WTC11 (cell line): ENCODE results near the gene GRIP2. TPM values are rescaled to one million over a fixed set of nuclear protein-coding genes. Genes with fewer than 3 reads are reported as not detected.
A peak's percentile ranks its signal among the peaks of the same experiment; 100 is the strongest.

Experiments
- ATAC-seq: fragments of 200-7000 bp; cut with Tn5 transposase; 2 replicates; pipeline ENCODE4 v1.10.0; 2021; ENCODE audit warnings: mild to moderate bottlenecking, moderate library complexity
- CTCF ChIA-PET: fragments of 300-600 bp; sonication (Branson Sonifier 250); formaldehyde crosslinking; loops from one replicate; lab custom pipeline; 2021; ENCODE audit warnings: antibody characterized with exemption; lab: Charles Lee
- POLR2A ChIA-PET: fragments of 350-600 bp; sonication (Branson Sonifier 250); formaldehyde crosslinking; loops from one replicate; lab custom pipeline; 2021; ENCODE audit warnings: antibody characterized with exemption; lab: Charles Lee
- DNase-seq: peaks from one replicate; pipeline ENCODE4 v3.0.0; 2021; ENCODE audit warnings: low spot score
- H3K27ac Mint-ChIP-seq: 2 replicates; pipeline ENCODE4 v1.8.0; 2021; ENCODE audit warnings: mixed read lengths
- H3K27me3 Mint-ChIP-seq: 2 replicates; pipeline ENCODE4 v1.8.0; 2021; ENCODE audit warnings: low read depth, mild to moderate bottlenecking, moderate library complexity, mixed read lengths
- H3K36me3 Mint-ChIP-seq: 2 replicates; pipeline ENCODE4 v1.8.0; 2021; ENCODE audit warnings: mixed read lengths
- H3K4me1 Mint-ChIP-seq: 2 replicates; pipeline ENCODE4 v1.8.0; 2022; ENCODE audit warnings: mixed read lengths
- H3K4me3 Mint-ChIP-seq: 2 replicates; pipeline ENCODE4 v1.8.0; 2021; ENCODE audit warnings: mild to moderate bottlenecking, moderate library complexity, mixed read lengths
- H3K9me3 Mint-ChIP-seq: 2 replicates; pipeline ENCODE4 v1.8.0; 2021; ENCODE audit warnings: mixed read lengths
- CBFB ChIP-seq: sonication (generic); formaldehyde crosslinking; IDR thresholded peaks from 2 replicates; pipeline ENCODE4 v1.8.1; 2022; ENCODE audit warnings: mild to moderate bottlenecking, low read depth, missing genetic modification reagents
- ESRRA ChIP-seq: sonication (generic); formaldehyde crosslinking; IDR thresholded peaks from 2 replicates; pipeline ENCODE4 v1.8.1; 2022; ENCODE audit warnings: mild to moderate bottlenecking, missing genetic modification reagents, borderline replicate concordance
- FOXP1 ChIP-seq: sonication (generic); formaldehyde crosslinking; IDR thresholded peaks from 2 replicates; pipeline ENCODE4 v1.8.0; 2022; ENCODE audit warnings: missing genetic modification reagents, mild to moderate bottlenecking, moderate library complexity, borderline replicate concordance
- GABPB1 ChIP-seq: sonication (generic); formaldehyde crosslinking; IDR thresholded peaks from 2 replicates; pipeline ENCODE4 v1.8.1; 2023; ENCODE audit warnings: mild to moderate bottlenecking, missing genetic modification reagents
- HMGA2 ChIP-seq: fragments of 250-450 bp; sonication (Bioruptor Pico); IDR thresholded peaks from 2 replicates; pipeline ENCODE4 v1.4.0; 2021; ENCODE audit warnings: mild to moderate bottlenecking, moderate library complexity
- NFYB ChIP-seq: sonication (generic); formaldehyde crosslinking; conservative IDR thresholded peaks from 2 replicates; pipeline ENCODE4 v1.8.0; 2022; ENCODE audit warnings: low read depth, missing genetic modification reagents
- NR2C2 ChIP-seq: sonication (generic); formaldehyde crosslinking; IDR thresholded peaks from 2 replicates; pipeline ENCODE4 v1.8.0; 2022; ENCODE audit warnings: mild to moderate bottlenecking, missing genetic modification reagents
- OVOL2 ChIP-seq: fragments of 250-450 bp; sonication (Bioruptor Pico); IDR thresholded peaks from 2 replicates; pipeline ENCODE4 v1.9.0; 2021; ENCODE audit warnings: mild to moderate bottlenecking, borderline replicate concordance
- ZNF121 ChIP-seq: sonication (generic); formaldehyde crosslinking; IDR thresholded peaks from 2 replicates; pipeline ENCODE4 v1.8.0; 2023; ENCODE audit warnings: missing genetic modification reagents
- ZNF396 ChIP-seq: fragments of 250-450 bp; sonication (Bioruptor Pico); IDR thresholded peaks from 2 replicates; pipeline ENCODE4 v1.8.0; 2021; ENCODE audit warnings: mild to moderate bottlenecking, moderate library complexity, borderline replicate concordance
- ZNF416 ChIP-seq: fragments of 250-450 bp; sonication (Bioruptor Pico); IDR thresholded peaks from 2 replicates; pipeline ENCODE4 v1.9.0; 2021; ENCODE audit warnings: mild to moderate bottlenecking, inconsistent platforms
- ZNF671 ChIP-seq: fragments of 250-450 bp; sonication (Bioruptor Pico); IDR thresholded peaks from 2 replicates; pipeline ENCODE4 v1.8.0; 2021; ENCODE audit warnings: mild to moderate bottlenecking
- total RNA-seq: library from RNA; stranded (reverse); gene quantifications from 3 replicates; pipeline ENCODE4 v1.2.3, GENCODE V29; 2021
- TF ChIP-seq, protein P1 (sequence below): fragments of 250-450 bp; sonication (Bioruptor Pico); IDR thresholded peaks from 2 replicates; pipeline ENCODE4 v1.9.0; 2021; ENCODE audit warnings: mild to moderate bottlenecking, borderline replicate concordance
- TF ChIP-seq, protein P2 (sequence below): sonication (generic); formaldehyde crosslinking; IDR thresholded peaks from 2 replicates; pipeline ENCODE4 v1.8.1; 2023; ENCODE audit warnings: mild to moderate bottlenecking, missing genetic modification reagents
- TF ChIP-seq, protein P3 (sequence below): sonication (generic); formaldehyde crosslinking; IDR thresholded peaks from 2 replicates; pipeline ENCODE4 v1.8.1; 2022; ENCODE audit warnings: missing genetic modification reagents, borderline replicate concordance
- TF ChIP-seq, protein P4 (sequence below): fragments of 250-450 bp; sonication (Bioruptor Pico); IDR thresholded peaks from 2 replicates; pipeline ENCODE4 v1.9.0; 2021; ENCODE audit warnings: moderate library complexity, mild to moderate bottlenecking, inconsistent platforms, borderline replicate concordance
- TF ChIP-seq, protein P5 (sequence below): fragments of 200-600 bp; IDR thresholded peaks from 2 replicates; pipeline ENCODE4 v1.8.0; 2022; ENCODE audit warnings: antibody characterized with exemption
- TF ChIP-seq, protein P6 (sequence below): fragments of 250-450 bp; sonication (Bioruptor Pico); IDR thresholded peaks from 2 replicates; pipeline ENCODE4 v2.1.2; 2022; ENCODE audit warnings: mild to moderate bottlenecking, moderate library complexity
- TF ChIP-seq, protein P7 (sequence below): sonication (generic); formaldehyde crosslinking; IDR thresholded peaks from 2 replicates; pipeline ENCODE4 v1.8.0; 2022; ENCODE audit warnings: mild to moderate bottlenecking, missing genetic modification reagents

Gene GRIP2
- total RNA-seq, 1 experiment from 2014 or later: 12.0 TPM

DNA sequence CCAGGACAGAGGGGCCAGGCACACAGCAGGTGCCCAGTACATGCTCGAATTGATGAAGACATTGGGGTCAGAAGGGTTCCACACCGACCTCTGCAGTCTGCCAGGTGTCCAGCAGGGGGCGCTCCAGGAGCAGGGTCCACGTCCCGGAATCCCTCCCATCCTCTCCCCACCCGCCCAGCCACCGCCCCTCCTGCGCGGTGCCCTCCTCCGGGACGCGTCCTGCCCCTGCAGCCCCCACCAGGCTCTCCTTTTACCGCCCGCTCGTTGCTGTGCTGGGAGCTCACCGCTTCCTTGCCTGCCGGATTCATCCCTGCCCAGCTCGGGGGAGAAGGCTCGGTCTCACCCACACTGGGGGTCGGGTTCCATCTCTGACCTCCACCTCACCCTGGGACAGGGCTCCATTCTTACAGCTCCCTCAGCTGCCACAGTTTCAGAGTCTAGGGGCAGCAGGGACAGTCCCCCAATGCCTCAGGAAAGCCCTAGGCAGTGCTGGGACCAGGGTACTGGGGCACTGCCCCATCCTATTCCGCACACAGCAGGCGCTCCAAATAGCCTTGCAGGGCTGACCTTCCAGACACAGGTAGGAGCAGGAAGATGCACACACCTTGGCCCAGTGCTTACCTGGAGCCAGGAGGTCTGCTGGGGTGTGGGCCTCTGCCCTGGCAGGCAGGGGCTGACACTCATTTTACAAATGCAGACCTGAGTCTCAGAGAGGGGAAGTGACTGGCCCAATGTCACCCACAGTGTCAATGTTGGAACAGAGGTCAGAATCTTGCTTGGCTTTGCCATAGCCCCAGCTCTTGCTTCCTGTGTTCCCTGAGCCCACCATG is 31.0 kb downstream of the GRIP2 start (continued):
- TF ChIP-seq, protein P1, sequence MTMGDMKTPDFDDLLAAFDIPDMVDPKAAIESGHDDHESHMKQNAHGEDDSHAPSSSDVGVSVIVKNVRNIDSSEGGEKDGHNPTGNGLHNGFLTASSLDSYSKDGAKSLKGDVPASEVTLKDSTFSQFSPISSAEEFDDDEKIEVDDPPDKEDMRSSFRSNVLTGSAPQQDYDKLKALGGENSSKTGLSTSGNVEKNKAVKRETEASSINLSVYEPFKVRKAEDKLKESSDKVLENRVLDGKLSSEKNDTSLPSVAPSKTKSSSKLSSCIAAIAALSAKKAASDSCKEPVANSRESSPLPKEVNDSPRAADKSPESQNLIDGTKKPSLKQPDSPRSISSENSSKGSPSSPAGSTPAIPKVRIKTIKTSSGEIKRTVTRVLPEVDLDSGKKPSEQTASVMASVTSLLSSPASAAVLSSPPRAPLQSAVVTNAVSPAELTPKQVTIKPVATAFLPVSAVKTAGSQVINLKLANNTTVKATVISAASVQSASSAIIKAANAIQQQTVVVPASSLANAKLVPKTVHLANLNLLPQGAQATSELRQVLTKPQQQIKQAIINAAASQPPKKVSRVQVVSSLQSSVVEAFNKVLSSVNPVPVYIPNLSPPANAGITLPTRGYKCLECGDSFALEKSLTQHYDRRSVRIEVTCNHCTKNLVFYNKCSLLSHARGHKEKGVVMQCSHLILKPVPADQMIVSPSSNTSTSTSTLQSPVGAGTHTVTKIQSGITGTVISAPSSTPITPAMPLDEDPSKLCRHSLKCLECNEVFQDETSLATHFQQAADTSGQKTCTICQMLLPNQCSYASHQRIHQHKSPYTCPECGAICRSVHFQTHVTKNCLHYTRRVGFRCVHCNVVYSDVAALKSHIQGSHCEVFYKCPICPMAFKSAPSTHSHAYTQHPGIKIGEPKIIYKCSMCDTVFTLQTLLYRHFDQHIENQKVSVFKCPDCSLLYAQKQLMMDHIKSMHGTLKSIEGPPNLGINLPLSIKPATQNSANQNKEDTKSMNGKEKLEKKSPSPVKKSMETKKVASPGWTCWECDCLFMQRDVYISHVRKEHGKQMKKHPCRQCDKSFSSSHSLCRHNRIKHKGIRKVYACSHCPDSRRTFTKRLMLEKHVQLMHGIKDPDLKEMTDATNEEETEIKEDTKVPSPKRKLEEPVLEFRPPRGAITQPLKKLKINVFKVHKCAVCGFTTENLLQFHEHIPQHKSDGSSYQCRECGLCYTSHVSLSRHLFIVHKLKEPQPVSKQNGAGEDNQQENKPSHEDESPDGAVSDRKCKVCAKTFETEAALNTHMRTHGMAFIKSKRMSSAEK (CRISPR knock-in tag): no peak
- TF ChIP-seq GABPB1 (CRISPR knock-in tag) (no peak), OVOL2 (CRISPR knock-in tag) (no peak)
- TF ChIP-seq, protein P2, sequence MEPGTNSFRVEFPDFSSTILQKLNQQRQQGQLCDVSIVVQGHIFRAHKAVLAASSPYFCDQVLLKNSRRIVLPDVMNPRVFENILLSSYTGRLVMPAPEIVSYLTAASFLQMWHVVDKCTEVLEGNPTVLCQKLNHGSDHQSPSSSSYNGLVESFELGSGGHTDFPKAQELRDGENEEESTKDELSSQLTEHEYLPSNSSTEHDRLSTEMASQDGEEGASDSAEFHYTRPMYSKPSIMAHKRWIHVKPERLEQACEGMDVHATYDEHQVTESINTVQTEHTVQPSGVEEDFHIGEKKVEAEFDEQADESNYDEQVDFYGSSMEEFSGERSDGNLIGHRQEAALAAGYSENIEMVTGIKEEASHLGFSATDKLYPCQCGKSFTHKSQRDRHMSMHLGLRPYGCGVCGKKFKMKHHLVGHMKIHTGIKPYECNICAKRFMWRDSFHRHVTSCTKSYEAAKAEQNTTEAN: no peak
- TF ChIP-seq, protein P3, sequence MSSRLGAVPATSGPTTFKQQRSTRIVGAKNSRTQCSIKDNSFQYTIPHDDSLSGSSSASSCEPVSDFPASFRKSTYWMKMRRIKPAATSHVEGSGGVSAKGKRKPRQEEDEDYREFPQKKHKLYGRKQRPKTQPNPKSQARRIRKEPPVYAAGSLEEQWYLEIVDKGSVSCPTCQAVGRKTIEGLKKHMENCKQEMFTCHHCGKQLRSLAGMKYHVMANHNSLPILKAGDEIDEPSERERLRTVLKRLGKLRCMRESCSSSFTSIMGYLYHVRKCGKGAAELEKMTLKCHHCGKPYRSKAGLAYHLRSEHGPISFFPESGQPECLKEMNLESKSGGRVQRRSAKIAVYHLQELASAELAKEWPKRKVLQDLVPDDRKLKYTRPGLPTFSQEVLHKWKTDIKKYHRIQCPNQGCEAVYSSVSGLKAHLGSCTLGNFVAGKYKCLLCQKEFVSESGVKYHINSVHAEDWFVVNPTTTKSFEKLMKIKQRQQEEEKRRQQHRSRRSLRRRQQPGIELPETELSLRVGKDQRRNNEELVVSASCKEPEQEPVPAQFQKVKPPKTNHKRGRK (CRISPR knock-in tag): no peak
- TF ChIP-seq, protein P4, sequence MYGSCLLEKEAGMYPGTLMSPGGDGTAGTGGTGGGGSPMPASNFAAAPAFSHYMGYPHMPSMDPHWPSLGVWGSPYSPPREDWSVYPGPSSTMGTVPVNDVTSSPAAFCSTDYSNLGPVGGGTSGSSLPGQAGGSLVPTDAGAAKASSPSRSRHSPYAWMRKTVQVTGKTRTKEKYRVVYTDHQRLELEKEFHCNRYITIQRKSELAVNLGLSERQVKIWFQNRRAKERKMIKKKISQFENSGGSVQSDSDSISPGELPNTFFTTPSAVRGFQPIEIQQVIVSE (CRISPR knock-in tag): no peak
- TF ChIP-seq, protein P5, sequence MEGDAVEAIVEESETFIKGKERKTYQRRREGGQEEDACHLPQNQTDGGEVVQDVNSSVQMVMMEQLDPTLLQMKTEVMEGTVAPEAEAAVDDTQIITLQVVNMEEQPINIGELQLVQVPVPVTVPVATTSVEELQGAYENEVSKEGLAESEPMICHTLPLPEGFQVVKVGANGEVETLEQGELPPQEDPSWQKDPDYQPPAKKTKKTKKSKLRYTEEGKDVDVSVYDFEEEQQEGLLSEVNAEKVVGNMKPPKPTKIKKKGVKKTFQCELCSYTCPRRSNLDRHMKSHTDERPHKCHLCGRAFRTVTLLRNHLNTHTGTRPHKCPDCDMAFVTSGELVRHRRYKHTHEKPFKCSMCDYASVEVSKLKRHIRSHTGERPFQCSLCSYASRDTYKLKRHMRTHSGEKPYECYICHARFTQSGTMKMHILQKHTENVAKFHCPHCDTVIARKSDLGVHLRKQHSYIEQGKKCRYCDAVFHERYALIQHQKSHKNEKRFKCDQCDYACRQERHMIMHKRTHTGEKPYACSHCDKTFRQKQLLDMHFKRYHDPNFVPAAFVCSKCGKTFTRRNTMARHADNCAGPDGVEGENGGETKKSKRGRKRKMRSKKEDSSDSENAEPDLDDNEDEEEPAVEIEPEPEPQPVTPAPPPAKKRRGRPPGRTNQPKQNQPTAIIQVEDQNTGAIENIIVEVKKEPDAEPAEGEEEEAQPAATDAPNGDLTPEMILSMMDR: peak; percentile 99
- TF ChIP-seq, protein P6, sequence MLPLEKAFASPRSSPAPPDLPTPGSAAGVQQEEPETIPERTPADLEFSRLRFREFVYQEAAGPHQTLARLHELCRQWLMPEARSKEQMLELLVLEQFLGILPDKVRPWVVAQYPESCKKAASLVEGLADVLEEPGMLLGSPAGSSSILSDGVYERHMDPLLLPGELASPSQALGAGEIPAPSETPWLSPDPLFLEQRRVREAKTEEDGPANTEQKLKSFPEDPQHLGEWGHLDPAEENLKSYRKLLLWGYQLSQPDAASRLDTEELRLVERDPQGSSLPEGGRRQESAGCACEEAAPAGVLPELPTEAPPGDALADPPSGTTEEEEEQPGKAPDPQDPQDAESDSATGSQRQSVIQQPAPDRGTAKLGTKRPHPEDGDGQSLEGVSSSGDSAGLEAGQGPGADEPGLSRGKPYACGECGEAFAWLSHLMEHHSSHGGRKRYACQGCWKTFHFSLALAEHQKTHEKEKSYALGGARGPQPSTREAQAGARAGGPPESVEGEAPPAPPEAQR (CRISPR knock-in tag): no peak
- TF ChIP-seq, protein P7, sequence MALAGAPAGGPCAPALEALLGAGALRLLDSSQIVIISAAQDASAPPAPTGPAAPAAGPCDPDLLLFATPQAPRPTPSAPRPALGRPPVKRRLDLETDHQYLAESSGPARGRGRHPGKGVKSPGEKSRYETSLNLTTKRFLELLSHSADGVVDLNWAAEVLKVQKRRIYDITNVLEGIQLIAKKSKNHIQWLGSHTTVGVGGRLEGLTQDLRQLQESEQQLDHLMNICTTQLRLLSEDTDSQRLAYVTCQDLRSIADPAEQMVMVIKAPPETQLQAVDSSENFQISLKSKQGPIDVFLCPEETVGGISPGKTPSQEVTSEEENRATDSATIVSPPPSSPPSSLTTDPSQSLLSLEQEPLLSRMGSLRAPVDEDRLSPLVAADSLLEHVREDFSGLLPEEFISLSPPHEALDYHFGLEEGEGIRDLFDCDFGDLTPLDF: no peak

DNA sequence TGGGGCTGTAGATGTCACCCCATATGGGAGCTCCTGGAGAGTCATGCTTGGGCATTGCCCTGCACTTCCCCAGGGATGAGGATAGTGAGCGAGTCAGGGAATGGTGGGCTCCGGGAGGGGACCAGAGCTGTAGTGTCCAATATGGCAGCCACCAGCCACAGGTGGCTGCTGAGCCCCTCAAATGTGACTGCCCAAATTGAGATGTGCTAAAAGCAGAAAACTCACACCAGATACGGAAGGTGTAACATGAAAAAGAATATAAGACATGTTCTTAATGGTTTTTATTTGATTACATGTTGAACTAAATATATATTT is 31.7 kb downstream of the GRIP2 start:
- DNase-seq (no peak), ATAC-seq (no peak)
- no peaks in the 10 kb centered on the region; the same call in 1 of the 2 replicates for H3K27me3 Mint-ChIP-seq
- no peaks in the 10 kb centered on the region for H3K36me3 Mint-ChIP-seq
- H3K4me1 Mint-ChIP-seq: peaks cover 9% of the 10 kb centered on the region; the same call in 1 of the 2 replicates
- ChIA-PET CTCF (interaction anchor here (0.6 to 2.5 kb wide), 22 partner anchors 9 to 1231 kb away, joined by 3 to 58 read pairs (median 6); no protein-coding TSS in a partner anchor), POLR2A (interaction anchor here (1.0 kb wide), 1 partner anchor 39 kb away, joined by 3 read pairs; no protein-coding TSS in a partner anchor)
- H3K9me3 Mint-ChIP-seq: peaks cover under 1% of the 10 kb centered on the region; the same call in 1 of the 2 replicates
- H3K4me3 Mint-ChIP-seq: no peak overlapping the region
- H3K27ac Mint-ChIP-seq: no peak overlapping the region
- TF ChIP-seq ZNF396 (CRISPR knock-in tag): no peak
- no peak for TF ChIP-seq ZNF121 (CRISPR knock-in tag)
- TF ChIP-seq NR2C2 (CRISPR knock-in tag): no peak
- TF ChIP-seq FOXP1: no peak
- TF ChIP-seq ZNF416: no peak
- TF ChIP-seq HMGA2 (CRISPR knock-in tag): no peak
- TF ChIP-seq, protein P4 (CRISPR knock-in tag): no peak
- TF ChIP-seq ZNF671 (CRISPR knock-in tag): no peak
- TF ChIP-seq, protein P5: no peak
- TF ChIP-seq CBFB (CRISPR knock-in tag): no peak
- no peak for TF ChIP-seq NFYB (CRISPR knock-in tag)
- TF ChIP-seq ESRRA: no peak
